GM12878 (cell line): ENCODE measurements around the gene CLDN24. TPM values are rescaled to one million over a fixed set of nuclear protein-coding genes. Genes with fewer than 3 reads are reported as not detected.

ENCODE experiments used
- ATAC-seq: fragments of 200-7000 bp; cut with Tn5 transposase; 3 replicates; pipeline ENCODE4 v1.9.1; 2020; ENCODE audit warnings: mild to moderate bottlenecking, moderate library complexity
- BruUV-seq: library from RNA; stranded (reverse); fragments of 400-500 nt; replicated peaks from 2 replicates; lab custom pipeline; 2021; lab: Mats Ljungman, UMichigan
- CTCF ChIA-PET: fragments of 300-600 bp; sonication (Branson Sonifier 250); formaldehyde crosslinking; extraction: SDS; loops from one replicate; lab custom pipeline; 2021; ENCODE audit warnings: inconsistent platforms; lab: Yijun Ruan, JAX
- POLR2A ChIA-PET: fragments of 350-600 bp; formaldehyde crosslinking; extraction: SDS; loops from one replicate; lab custom pipeline; 2021; ENCODE audit warnings: inconsistent platforms; lab: Charles Lee
- RAD21 ChIA-PET: fragments of 300-600 bp; sonication (Branson Sonifier 250); formaldehyde crosslinking; loops from one replicate; lab custom pipeline; 2023; ENCODE audit warnings: antibody characterized with exemption; ENCODE audit not compliant: unreplicated experiment; lab: Charles Lee
- SMC1A ChIA-PET: fragments of 300-600 bp; sonication (Branson Sonifier 250); formaldehyde crosslinking; loops from one replicate; lab custom pipeline; 2023; ENCODE audit not compliant: unreplicated experiment, uncharacterized antibody; lab: Charles Lee
- DNase-seq: peaks from one replicate; pipeline ENCODE4 v3.0.0-alpha.2; 2011; ENCODE audit warnings: low read depth, low spot score
- FAIRE-seq: peaks from 3 replicates; lab custom pipeline; 2011; peaks lifted over from hg19 to GRCh38; lab: Jason Lieb, UNC
- H2AFZ ChIP-seq: 2 replicates; pipeline ENCODE4 v1.6.0; 2011; ENCODE audit warnings: low read depth, low read length, control low read depth; ENCODE audit not compliant: control insufficient read depth
- H3K27ac ChIP-seq: 2 replicates; pipeline ENCODE4 v1.5.1; 2011; ENCODE audit warnings: control low read depth; ENCODE audit not compliant: control insufficient read depth, insufficient read depth
- H3K27me3 ChIP-seq, 2 experiments: replicated peaks in 1 of 2; 2 replicates each; pipeline versions ENCODE4 v1.6.0 to v1.6.1; 2011; ENCODE audit warnings: low read length in 1 of 2; ENCODE audit not compliant: control insufficient read depth in 2 of 2, insufficient read depth in 2 of 2
- H3K36me3 ChIP-seq, 2 experiments: 2 replicates each; pipeline ENCODE4 v1.5.1; 2011; ENCODE audit warnings: low read length in 1 of 2; ENCODE audit not compliant: control insufficient read depth in 2 of 2, insufficient read depth in 2 of 2
- H3K4me1 ChIP-seq: 2 replicates; pipeline ENCODE4 v1.6.1; 2011; ENCODE audit warnings: mild to moderate bottlenecking, low read length, moderate library complexity, mixed read lengths; ENCODE audit not compliant: control insufficient read depth, insufficient read depth
- H3K4me2 ChIP-seq: 2 replicates; pipeline ENCODE4 v1.6.0; 2011; ENCODE audit warnings: control low read depth; ENCODE audit not compliant: control insufficient read depth, insufficient read depth
- H3K4me3 ChIP-seq: fragments of 200-600 bp; sonication (generic); 2 replicates; pipeline ENCODE4 v1.5.1; 2016
- H3K79me2 ChIP-seq: 2 replicates; pipeline ENCODE4 v1.6.0; 2011; ENCODE audit warnings: low read length; ENCODE audit not compliant: control insufficient read depth, insufficient read depth
- H3K9ac ChIP-seq: 2 replicates; pipeline ENCODE4 v1.8.0; 2011; ENCODE audit warnings: low read length, control low read depth, mixed read lengths; ENCODE audit not compliant: control insufficient read depth, insufficient read depth
- H3K9me3 ChIP-seq: replicated peaks from 3 replicates; pipeline ENCODE4 v1.5.1; 2011; ENCODE audit warnings: mild to moderate bottlenecking, low read length; ENCODE audit not compliant: control insufficient read depth, insufficient read depth
- H4K20me1 ChIP-seq: 2 replicates; pipeline ENCODE4 v1.6.0; 2011; ENCODE audit not compliant: control insufficient read depth, insufficient read depth
- ATF3 ChIP-seq: IDR thresholded peaks from 2 replicates; pipeline ENCODE4 v1.6.1; 2011; ENCODE audit warnings: low read depth, mild to moderate bottlenecking, low read length, moderate library complexity, borderline replicate concordance; ENCODE audit errors: extremely low read depth
- NBN ChIP-seq: fragments of 450-650 bp; IDR thresholded peaks from 2 replicates; pipeline ENCODE4 v1.6.1; 2016
- RAD21 ChIP-seq: IDR thresholded peaks from 2 replicates; pipeline ENCODE4 v1.6.1; 2011; ENCODE audit warnings: mild to moderate bottlenecking, low read depth, low read length, moderate library complexity; ENCODE audit not compliant: insufficient read depth
- TARDBP ChIP-seq: IDR thresholded peaks from 2 replicates; pipeline ENCODE4 v1.6.1; 2016; ENCODE audit warnings: borderline replicate concordance
- YY1 ChIP-seq: IDR thresholded peaks from 2 replicates; pipeline ENCODE4 v1.6.1; 2011; ENCODE audit warnings: low read depth, mild to moderate bottlenecking, low read length
- WGBS: methylation state at CpG from one replicate; pipeline ENCODE4 v1.1.6; 2016; ENCODE audit warnings: low lambda C conversion rate; ENCODE audit not compliant: insufficient replicate concordance, insufficient coverage; ENCODE audit errors: missing lambda C conversion rate; 5-methylcytosine and 5-hydroxymethylcytosine counted together
- in situ Hi-C: fragments of 300-500 bp; cut with MboI; formaldehyde crosslinking; loops from 9 replicates; pipeline ENCODE4 v1.14.3; 2018; ENCODE audit warnings: mixed read lengths
- intact Hi-C: fragments of 100-400 bp; cut with micrococcal nuclease; formaldehyde crosslinking; loops from one replicate; pipeline ENCODE4 v1.14.2; 2022; ENCODE audit not compliant: unreplicated experiment
- polyA plus RNA-seq, 11 experiments: library from polyadenylated mRNA; depleted of rRNA in 4 of 11; unstranded in 6 of 11; stranded (reverse) in 5 of 11; fragments of >200 nt; fragmentation: Nextera tagmentation in 4 of 11; fragmentation: Illumina TruSeq in 1 of 11; extraction: Ambion mirVana in 4 of 11; extraction: Trizol in 1 of 11; gene quantifications; 1 replicate in 1 of 11; 2 replicates in 10 of 11; pipeline versions ENCODE4 v1.2.1 to v1.2.3, GENCODE V29; 2011 to 2016; ENCODE audit warnings: inconsistent platforms in 2 of 11, missing spikeins in 2 of 11, low read depth in 1 of 11
- total RNA-seq, 4 experiments: library from RNA; depleted of rRNA in 3 of 4; stranded (reverse); fragments of >200 nt in 3 of 4; fragmentation: Illumina TruSeq in 1 of 4; extraction: Trizol in 1 of 4; gene quantifications; 2 replicates each; pipeline versions ENCODE4 v1.2.1 to v1.2.3, GENCODE V29; 2013 to 2021

The CLDN24 gene
- total and polyA plus RNA-seq, 10 of the 15 experiments (the other 5 are each of a cell fraction or from before 2014, with no cell fraction given): not detected

- TF ChIP-seq TARDBP (no peak), RAD21 (no peak), ATF3 (no peak), NBN (no peak)
Observed at GRCh38 chr4:183360161-183360919, 38.1 kb upstream of the CLDN24 start (continued).

GRCh38 chr4:183358215-183358755, 36.1 kb upstream of the CLDN24 start:
- in situ Hi-C loops: no loop called here
- Histone ChIP-seq H4K20me1 (no peaks in the 10 kb centered on the region), H3K9ac (no peak overlapping the region), H3K4me1 (no peaks in the 10 kb centered on the region), H3K79me2 (no peaks in the 10 kb centered on the region), H2AFZ (no peak overlapping the region), H3K4me2 (no peak overlapping the region), H3K4me3 (no peak overlapping the region), H3K9me3 (no peaks in the 10 kb centered on the region), H3K36me3 (no peaks in the 10 kb centered on the region), H3K27me3 (no peaks in the 10 kb centered on the region), H3K27ac (no peak overlapping the region)
- FAIRE-seq (no peak), ATAC-seq (no peak), DNase-seq (no peak)
- BruUV-seq: no TSS peak
- CTCF ChIA-PET: no interaction called here
- SMC1A ChIA-PET: no interaction called here
- POLR2A ChIA-PET: no interaction called here
- RAD21 ChIA-PET: no interaction called here
- no peak for TF ChIP-seq YY1
- WGBS: 47% methylated on average over 13 of the region's 13 CpGs
- intact Hi-C loops: no loop called here
